Gastrocnemius medialis (tissue), 4 donors: ENCODE measurements around the gene TFDP1.

Experiments used
- CTCF ChIP-seq, 5 experiments: fragments of 450-650 bp in 3 of 5; fragments of 200-600 bp in 2 of 5; sonication (generic) in 2 of 5; IDR thresholded peaks in 4 of 5; conservative IDR thresholded peaks in 1 of 5; 1 replicate in 4 of 5; 2 replicates in 1 of 5; pipeline ENCODE4 v1.5.1; 2016 to 2019; ENCODE audit warnings: antibody characterized with exemption in 5 of 5, mild to moderate bottlenecking in 3 of 5, moderate library complexity in 3 of 5
- POLR2A ChIP-seq, 2 donors: fragments of 450-650 bp; IDR thresholded peaks; one replicate each; pipeline ENCODE4 v1.6.1; 2017; ENCODE audit warnings: antibody characterized with exemption in 2 of 2, mild to moderate bottlenecking in 2 of 2, moderate library complexity in 2 of 2

- no peak for TF ChIP-seq CTCF (IDR thresholded peaks at IDR 0.05 in 4 of 5, conservative IDR thresholded peaks at IDR 0.05 in 1 of 5)
- TF ChIP-seq POLR2A (IDR thresholded peaks at IDR 0.05) = no peak
Observed at GRCh38 chr13:113560645-113561416, 23.7 kb upstream of the TFDP1 start.
